GM19043 (cell line): ENCODE results near the gene HNRNPA1L2.
"Not testable (repeated sequence)": the region's sequence is repeated elsewhere in the genome, so short reads cannot be mapped to it uniquely, and the experiment has no call there.

Source experiments
- ATAC-seq: cut with Tn5 transposase; IDR thresholded peaks from one replicate; pipeline ENCODE4 v1.9.1; 2021; ENCODE audit warnings: low read depth; ENCODE audit not compliant: unreplicated experiment

Gene HNRNPA1L2

GRCh38 chr13:52638666-52639328, 3.4 kb upstream of the HNRNPA1L2 start:
- ATAC-seq: no peak

DNA sequence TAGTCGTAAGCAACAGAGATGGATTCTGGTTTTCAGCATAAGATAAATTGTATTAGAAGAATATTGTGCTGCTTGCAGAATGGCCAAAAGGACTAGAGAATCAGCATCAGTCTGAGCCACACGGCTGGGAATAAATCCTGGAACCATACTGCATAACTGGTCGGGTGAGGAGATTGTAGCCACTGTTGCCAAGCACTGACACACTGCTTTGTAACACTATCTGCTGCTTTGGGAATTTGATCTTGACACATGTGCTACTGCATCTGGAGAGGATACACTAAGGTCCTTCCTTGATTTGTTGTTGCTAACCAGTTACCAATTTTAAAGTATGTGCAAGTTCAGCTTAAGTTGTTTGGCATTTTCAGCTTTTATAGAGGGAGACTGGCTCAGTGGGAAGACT, 1.9 kb downstream of the HNRNPA1L2 start:
- ATAC-seq: no peak

DNA sequence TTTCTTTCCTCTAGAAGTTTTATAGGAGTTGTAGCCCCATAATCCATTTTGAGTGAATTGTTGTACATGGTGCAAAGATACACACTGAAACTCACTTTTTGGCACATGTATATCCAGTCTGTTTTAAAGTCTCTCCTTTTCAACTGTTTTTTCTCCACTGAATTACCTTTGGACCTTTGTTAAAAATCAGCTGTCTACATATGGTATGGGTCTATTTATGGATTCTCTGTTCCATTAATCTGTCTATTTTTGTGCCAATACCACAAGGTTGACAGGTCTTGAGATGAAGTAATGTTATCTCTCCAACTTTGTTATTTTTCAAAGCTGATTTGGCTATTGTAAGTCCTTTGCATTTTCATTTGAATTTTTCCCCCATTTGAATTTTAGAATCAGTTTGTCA, 4.7 kb downstream of the HNRNPA1L2 start:
- ATAC-seq: no peak

DNA sequence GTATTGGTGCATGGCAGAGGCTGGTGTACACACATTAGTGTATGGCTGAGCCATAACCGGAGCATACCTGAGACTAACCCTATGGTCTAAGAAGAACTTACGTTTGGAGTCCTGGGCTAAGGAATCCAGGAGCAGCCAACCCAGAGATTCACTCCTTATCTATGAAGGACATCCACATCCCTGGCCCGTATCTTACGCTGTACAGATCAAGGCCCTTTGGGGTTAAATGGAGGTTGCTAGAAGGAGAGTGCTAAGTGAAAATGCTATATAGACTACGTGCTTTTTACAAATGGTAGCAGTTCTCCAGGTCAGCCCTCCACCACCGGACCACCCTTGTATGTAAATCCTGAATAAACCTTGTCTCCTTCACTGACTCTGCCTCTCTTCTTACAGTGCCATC, 8.5 kb downstream of the HNRNPA1L2 start:
- no peak for ATAC-seq

GRCh38 chr13:52651897-52652195, 9.6 kb downstream of the HNRNPA1L2 start:
- no peak for ATAC-seq

DNA sequence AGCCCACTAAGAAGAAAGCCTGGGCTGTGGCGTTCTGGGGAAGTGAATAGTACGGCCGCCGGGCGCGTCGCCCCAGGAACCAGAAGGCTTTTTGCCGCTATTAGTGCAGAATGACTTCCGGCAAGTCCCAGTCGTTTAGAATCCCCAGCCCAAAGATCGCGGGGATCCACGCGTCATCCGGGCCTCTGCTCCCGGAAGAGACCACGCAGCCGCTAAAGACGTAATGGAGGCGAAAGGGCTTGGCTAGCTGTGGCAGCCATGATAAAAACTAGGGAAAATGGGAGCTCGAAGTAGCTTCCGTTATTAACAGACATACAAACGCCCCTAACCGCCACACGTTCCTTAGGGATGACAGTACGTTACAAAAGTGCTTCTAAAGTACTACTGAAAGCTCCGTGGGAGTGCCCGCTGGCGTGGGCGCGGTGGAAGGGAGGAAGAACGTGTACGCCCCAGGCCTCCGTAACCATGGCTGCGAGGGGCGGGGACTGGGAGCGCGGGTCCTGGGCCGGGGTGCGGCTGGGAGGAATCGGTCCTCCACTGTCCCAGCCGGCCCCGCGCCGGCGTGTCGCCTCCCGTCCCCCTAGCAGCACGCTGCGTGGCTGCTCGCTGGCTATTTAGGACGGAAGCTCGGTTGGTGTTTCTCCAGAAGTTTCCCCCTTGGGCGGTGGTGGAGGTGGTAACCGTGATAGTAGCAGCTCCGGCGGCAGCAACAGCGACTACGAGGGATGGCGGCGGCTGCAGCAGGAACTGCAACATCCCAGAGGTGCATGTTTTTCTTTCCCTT, 10.2 kb downstream of the HNRNPA1L2 start, which contains the start of gene SUGT1:
Gene SUGT1, plus strand, starts transcription at position 641 of the 784 bp plus-strand sequence. Its CDS starts 85 bp downstream, at position 726.
- ATAC-seq: peak; percentile 95

- ATAC-seq: peak; percentile 26
These were observed 10.7 kb downstream of the HNRNPA1L2 start for GRCh38 chr13:52652980-52653303.

DNA sequence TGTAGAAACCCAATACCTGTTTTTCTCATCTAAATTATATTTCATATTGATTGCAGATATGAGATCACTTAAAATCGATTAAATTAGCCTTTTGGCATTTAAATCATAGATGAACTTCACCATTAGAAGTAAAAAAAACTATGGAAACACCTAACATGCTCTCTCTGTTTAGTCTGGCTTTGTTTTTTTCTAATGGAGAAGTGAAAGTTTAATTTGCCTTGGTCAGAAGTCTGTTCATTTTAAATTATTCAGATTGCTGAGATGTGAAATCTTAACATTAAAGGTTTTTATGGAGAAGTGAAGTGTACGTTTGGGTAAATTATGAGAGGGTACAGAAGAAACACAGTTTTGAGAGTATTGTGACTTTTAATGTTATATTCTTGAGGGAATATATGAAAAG, 17.1 kb downstream of the HNRNPA1L2 start:
- ATAC-seq: no peak

DNA sequence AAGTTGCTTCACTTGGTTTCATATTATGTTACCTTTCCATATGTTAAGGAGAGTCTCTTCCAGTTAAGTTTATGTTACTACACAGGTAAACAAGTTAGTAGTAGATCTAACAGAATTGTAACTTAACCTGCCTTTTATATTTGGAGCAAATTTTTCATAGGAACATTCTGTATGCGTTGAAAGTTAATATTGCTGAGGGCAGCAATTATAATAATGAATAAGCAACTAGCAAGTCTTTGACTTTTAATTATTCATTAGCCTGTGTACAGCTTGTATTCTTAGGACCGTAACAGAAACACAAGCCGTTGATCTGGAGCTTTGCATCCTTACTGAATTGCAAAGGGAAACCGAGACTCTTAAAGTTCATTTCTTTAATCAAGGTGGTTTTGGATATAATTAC, 22.0 kb downstream of the HNRNPA1L2 start:
- ATAC-seq: no peak

DNA sequence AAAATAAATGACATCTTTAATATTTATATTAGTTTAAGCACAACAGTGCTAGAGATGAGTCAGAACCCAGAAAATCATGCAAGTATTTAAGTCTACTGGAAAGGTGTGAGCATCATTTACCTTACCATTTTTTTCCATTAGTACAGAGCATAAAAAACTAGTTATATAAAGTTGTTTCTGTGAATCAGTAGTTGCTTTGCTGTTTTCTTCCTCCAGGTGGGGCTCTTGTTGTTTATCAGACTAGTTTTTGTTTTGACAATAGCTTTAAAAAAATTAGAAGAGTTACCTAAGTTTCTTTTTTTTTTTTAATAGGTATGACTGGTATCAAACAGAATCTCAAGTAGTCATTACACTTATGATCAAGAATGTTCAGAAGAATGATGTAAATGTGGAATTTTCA, 23.1 kb downstream of the HNRNPA1L2 start:
- ATAC-seq: no peak

GRCh38 chr13:52669677-52670076, 27.4 kb downstream of the HNRNPA1L2 start:
- ATAC-seq: no peak

DNA sequence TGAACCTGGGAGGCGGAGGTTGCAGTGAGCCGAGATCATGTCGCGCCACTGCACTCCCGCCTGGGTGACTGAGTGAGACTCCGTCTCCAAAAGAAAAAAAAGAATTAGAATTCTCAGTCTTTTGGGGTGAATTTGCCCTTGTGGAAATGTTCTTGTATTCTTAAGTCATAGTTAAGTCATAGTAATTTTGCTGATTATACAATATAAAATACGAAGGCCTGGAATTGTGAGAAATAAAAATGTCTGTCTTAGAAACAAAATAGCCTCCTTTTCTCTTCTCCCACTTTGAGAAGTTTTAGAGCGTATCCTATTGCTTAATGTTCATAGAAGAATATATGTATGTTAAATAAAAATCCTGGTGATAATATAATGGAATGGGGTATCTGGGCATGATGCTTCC, 28.5 kb downstream of the HNRNPA1L2 start:
- no peak for ATAC-seq

DNA sequence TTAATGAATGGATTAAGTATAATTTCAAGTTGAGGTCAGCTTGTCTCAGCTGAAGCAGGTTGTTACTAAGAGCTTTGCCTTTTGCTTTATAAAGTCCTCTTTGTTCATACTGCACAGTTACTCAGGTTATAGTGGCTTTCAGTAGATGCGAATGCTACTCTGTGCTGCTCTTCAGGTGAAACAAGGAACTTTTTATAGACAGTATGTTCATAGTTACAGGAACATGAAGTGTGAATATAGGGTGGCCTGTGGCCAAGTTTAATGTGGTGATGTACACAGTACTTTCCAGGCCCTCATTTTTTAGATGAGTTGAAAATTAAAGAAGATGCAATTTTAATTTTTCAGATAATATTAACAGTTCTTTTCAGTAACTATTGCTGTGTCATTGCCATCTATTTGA, 31.2 kb downstream of the HNRNPA1L2 start:
- no peak for ATAC-seq

GRCh38 chr13:52677823-52678222, 35.6 kb downstream of the HNRNPA1L2 start:
- no peak for ATAC-seq

GRCh38 chr13:52685806-52686205, 43.6 kb downstream of the HNRNPA1L2 start:
- ATAC-seq: not testable (repeated sequence)

DNA sequence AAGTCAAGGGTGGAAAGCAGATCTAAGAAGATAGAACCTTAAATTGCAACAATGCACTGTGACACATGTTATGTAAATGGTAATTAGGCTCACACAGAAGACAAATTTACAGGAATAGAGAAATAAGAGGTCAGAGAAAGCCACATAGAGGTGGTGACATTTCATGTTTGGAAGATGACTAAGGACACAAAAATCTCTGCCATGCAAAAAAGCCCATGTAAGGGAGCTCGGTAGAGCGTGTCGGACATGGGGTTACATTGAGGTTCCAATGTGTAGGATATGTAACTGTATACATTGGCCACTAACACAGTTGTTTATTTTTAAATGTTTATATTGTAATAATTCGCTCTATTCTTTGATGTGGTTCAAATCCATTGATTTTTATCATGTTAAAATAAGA, 44.1 kb downstream of the HNRNPA1L2 start:
- ATAC-seq: no peak
